Neural cell (in vitro differentiated cells): ENCODE results near the gene GCNT3. TPM values are rescaled to one million over a fixed set of nuclear protein-coding genes. Genes with fewer than 3 reads are reported as not detected.

Source experiments
- H2AFZ ChIP-seq: fragments of 200-600, 300-800 bp; sonication (generic), shearing (Covaris generic); 2 replicates; pipeline ENCODE4 v1.6.0; 2014; ENCODE audit warnings: low read depth, mild to moderate bottlenecking, antibody characterized with exemption, low read length, moderate library complexity
- H3F3A ChIP-seq: fragments of 200-600 bp; shearing (Covaris generic); 2 replicates; pipeline ENCODE4 v1.6.1; 2016; ENCODE audit warnings: mild to moderate bottlenecking, moderate library complexity, mixed read lengths, antibody characterized with exemption, low read length; ENCODE audit not compliant: insufficient read depth, poor library complexity, severe bottlenecking
- H3K27ac ChIP-seq: fragments of 200-600, 300-800 bp; sonication (generic), shearing (Covaris generic); 2 replicates; pipeline ENCODE4 v1.5.1; 2014; ENCODE audit warnings: mild to moderate bottlenecking, low read length, moderate library complexity
- H3K27me3 ChIP-seq: fragments of 300-800, 200-600 bp; sonication (generic), shearing (Covaris generic); 2 replicates; pipeline ENCODE4 v1.6.0; 2014; ENCODE audit warnings: mild to moderate bottlenecking, low read depth, low read length, moderate library complexity; ENCODE audit not compliant: insufficient read depth
- H3K36me3 ChIP-seq: fragments of 300-800, 200-600 bp; sonication (generic), shearing (Covaris generic); 2 replicates; pipeline ENCODE4 v1.5.1; 2014; ENCODE audit warnings: mild to moderate bottlenecking, antibody characterized with exemption, low read length, moderate library complexity; ENCODE audit not compliant: insufficient read depth
- H3K4me2 ChIP-seq: fragments of 300-800, 200-600 bp; sonication (generic), shearing (Covaris generic); 2 replicates; pipeline ENCODE4 v1.6.0; 2014; ENCODE audit warnings: mild to moderate bottlenecking, low read length
- H3K4me3 ChIP-seq: fragments of 300-800, 200-600 bp; sonication (generic), shearing (Covaris generic); 2 replicates; pipeline ENCODE4 v1.5.1; 2014; ENCODE audit warnings: mild to moderate bottlenecking, low read length, moderate library complexity
- H3K79me2 ChIP-seq: fragments of 200-600 bp; shearing (Covaris generic); replicated peaks from 2 replicates; pipeline ENCODE4 v1.6.0; 2014; ENCODE audit warnings: mild to moderate bottlenecking, low read length, moderate library complexity; ENCODE audit not compliant: insufficient read depth
- H3K9ac ChIP-seq: fragments of 300-800, 200-600 bp; sonication (generic), shearing (Covaris generic); 2 replicates; pipeline ENCODE4 v1.6.1; 2016; ENCODE audit warnings: mild to moderate bottlenecking, low read length, mixed read lengths
- H3K9me2 ChIP-seq: fragments of 200-600 bp; shearing (Covaris generic); 2 replicates; pipeline ENCODE4 v1.6.1; 2016; ENCODE audit warnings: mild to moderate bottlenecking, low read length, mixed read lengths; ENCODE audit not compliant: insufficient read depth
- H3K9me3 ChIP-seq: fragments of 200-600, 300-800 bp; sonication (generic), shearing (Covaris generic); 2 replicates; pipeline ENCODE4 v1.6.1; 2016; ENCODE audit warnings: mild to moderate bottlenecking, mixed run types, low read length, moderate library complexity, mixed read lengths
- H4K20me1 ChIP-seq: fragments of 200-600 bp; shearing (Covaris generic); 2 replicates; pipeline ENCODE4 v1.6.1; 2016; ENCODE audit warnings: mild to moderate bottlenecking, mixed run types; ENCODE audit not compliant: insufficient read depth
- CTCF ChIP-seq: fragments of 450-650 bp; IDR thresholded peaks from 2 replicates; pipeline ENCODE4 v1.5.1; 2014; ENCODE audit warnings: antibody characterized with exemption, mild to moderate bottlenecking, moderate library complexity; ENCODE audit not compliant: poor library complexity, severe bottlenecking
- EP300 ChIP-seq: fragments of 450-650 bp; conservative IDR thresholded peaks from 2 replicates; pipeline ENCODE4 v1.6.1; 2014; ENCODE audit warnings: antibody characterized with exemption, mild to moderate bottlenecking, moderate library complexity; ENCODE audit not compliant: poor library complexity, severe bottlenecking
- EZH2 ChIP-seq: fragments of 200-600, 300-800 bp; shearing (Covaris generic), sonication (generic); IDR thresholded peaks from 2 replicates; pipeline ENCODE4 v1.6.1; 2014; ENCODE audit warnings: antibody characterized with exemption, low read length, borderline replicate concordance, mild to moderate bottlenecking; ENCODE audit not compliant: insufficient read depth, poor library complexity, severe bottlenecking
- MXI1 ChIP-seq: fragments of 450-650 bp; conservative IDR thresholded peaks from 2 replicates; pipeline ENCODE4 v1.6.1; 2014; ENCODE audit warnings: antibody characterized with exemption, mild to moderate bottlenecking; ENCODE audit not compliant: poor library complexity, severe bottlenecking
- POLR2AphosphoS5 ChIP-seq: IDR thresholded peaks from 2 replicates; pipeline ENCODE4 v1.6.1; 2012
- RAD21 ChIP-seq: fragments of 450-650 bp; conservative IDR thresholded peaks from 2 replicates; pipeline ENCODE4 v1.6.1; 2014; ENCODE audit warnings: antibody characterized with exemption, mild to moderate bottlenecking, moderate library complexity
- REST ChIP-seq: IDR thresholded peaks from 2 replicates; pipeline ENCODE4 v1.6.1; 2012; ENCODE audit warnings: borderline replicate concordance
- SMC3 ChIP-seq: fragments of 450-650 bp; conservative IDR thresholded peaks from 2 replicates; pipeline ENCODE4 v1.6.1; 2014; ENCODE audit warnings: antibody characterized with exemption, mild to moderate bottlenecking, moderate library complexity; ENCODE audit not compliant: poor library complexity
- TAF1 ChIP-seq: IDR thresholded peaks from 2 replicates; pipeline ENCODE4 v1.6.1; 2012; ENCODE audit warnings: low read depth
- polyA plus RNA-seq: library from polyadenylated mRNA; depleted of rRNA; stranded (reverse); fragments of >200 nt; gene quantifications from 2 replicates; pipeline ENCODE4 v1.2.3, GENCODE V29; 2014

Gene GCNT3
- polyA plus RNA-seq, 1 donor from 2014 or later, result 0.81 TPM

GRCh38 chr15:59649603-59650002 is 38.0 kb downstream of the GCNT3 start:
- no peaks in the 10 kb centered on the region for H3F3A ChIP-seq

GRCh38 chr15:59654046-59654445 is 42.5 kb downstream of the GCNT3 start:
- Histone ChIP-seq H3K9me3 (no peaks in the 10 kb centered on the region), H4K20me1 (no peaks in the 10 kb centered on the region)

More at GRCh38 chr15:59649603-59650002, 38.0 kb downstream of the GCNT3 start:
- no peak overlapping the region for H2AFZ ChIP-seq
- H3K9me2 ChIP-seq, result no peaks in the 10 kb centered on the region
- H3K79me2 ChIP-seq, result peaks cover 13% of the 10 kb centered on the region
- H3K36me3 ChIP-seq, result peaks cover 9% of the 10 kb centered on the region
- no peaks in the 10 kb centered on the region for H4K20me1 ChIP-seq
- H3K9ac ChIP-seq, result no peak overlapping the region
- no peak for TF ChIP-seq SMC3
- no peaks in the 10 kb centered on the region for H3K9me3 ChIP-seq
- H3K27ac ChIP-seq, result no peak overlapping the region
- no peaks in the 10 kb centered on the region for H3K27me3 ChIP-seq
- no peak overlapping the region for H3K4me2 ChIP-seq
- H3K4me3 ChIP-seq, result no peak overlapping the region

More at GRCh38 chr15:59654046-59654445, 42.5 kb downstream of the GCNT3 start:
- no peak overlapping the region for H3K4me3 ChIP-seq
- H3F3A ChIP-seq, result no peaks in the 10 kb centered on the region
- H3K9ac ChIP-seq, result no peak overlapping the region
- H3K4me2 ChIP-seq, result no peak overlapping the region
- H3K27me3 ChIP-seq, result no peaks in the 10 kb centered on the region
- TF ChIP-seq EZH2 (no peak), MXI1 (no peak), EP300 (no peak), SMC3 (no peak), RAD21 (no peak), REST (no peak), CTCF (no peak), POLR2AphosphoS5 (no peak), TAF1 (no peak)
- H3K79me2 ChIP-seq, result peaks cover 37% of the 10 kb centered on the region
- H3K9me2 ChIP-seq, result no peaks in the 10 kb centered on the region
- H2AFZ ChIP-seq, result no peak overlapping the region
- peaks cover 9% of the 10 kb centered on the region for H3K36me3 ChIP-seq
- no peak overlapping the region for H3K27ac ChIP-seq
